ENCODE measurements around the gene HIF1A.
"Not testable (repeated sequence)": the region's sequence is repeated elsewhere in the genome, so short reads cannot be mapped to it uniquely, and the experiment has no call there.

HIF1A gene

GRCh38 chr14:61705017-61705416, 9.7 kb downstream of the HIF1A start:
- no peak overlapping the region for H3K27ac ChIP-seq (ENCODE audit: low read depth, low read length)

GRCh38 chr14:61706096-61706690, 10.9 kb downstream of the HIF1A start:
- no peaks in the 10 kb centered on the region for H3K9me2 ChIP-seq (replicated peaks; ENCODE audit: control insufficient read depth, low read length)
- H3K79me2 ChIP-seq (ENCODE audit: control insufficient read depth, low read length): peaks cover 96% of the 10 kb centered on the region
- H3K27ac ChIP-seq (ENCODE audit: low read depth, low read length): no peak overlapping the region
- H3K4me2 ChIP-seq (ENCODE audit: low read length): 0 out of 2 replicates have a peak overlapping the region, but pooled peaks have one; percentile 6
- TF ChIP-seq EZH2phosphoT487 (IDR thresholded peaks at IDR 0.05; ENCODE audit: borderline replicate concordance, low read length): no peak
- TF ChIP-seq, protein P1, sequence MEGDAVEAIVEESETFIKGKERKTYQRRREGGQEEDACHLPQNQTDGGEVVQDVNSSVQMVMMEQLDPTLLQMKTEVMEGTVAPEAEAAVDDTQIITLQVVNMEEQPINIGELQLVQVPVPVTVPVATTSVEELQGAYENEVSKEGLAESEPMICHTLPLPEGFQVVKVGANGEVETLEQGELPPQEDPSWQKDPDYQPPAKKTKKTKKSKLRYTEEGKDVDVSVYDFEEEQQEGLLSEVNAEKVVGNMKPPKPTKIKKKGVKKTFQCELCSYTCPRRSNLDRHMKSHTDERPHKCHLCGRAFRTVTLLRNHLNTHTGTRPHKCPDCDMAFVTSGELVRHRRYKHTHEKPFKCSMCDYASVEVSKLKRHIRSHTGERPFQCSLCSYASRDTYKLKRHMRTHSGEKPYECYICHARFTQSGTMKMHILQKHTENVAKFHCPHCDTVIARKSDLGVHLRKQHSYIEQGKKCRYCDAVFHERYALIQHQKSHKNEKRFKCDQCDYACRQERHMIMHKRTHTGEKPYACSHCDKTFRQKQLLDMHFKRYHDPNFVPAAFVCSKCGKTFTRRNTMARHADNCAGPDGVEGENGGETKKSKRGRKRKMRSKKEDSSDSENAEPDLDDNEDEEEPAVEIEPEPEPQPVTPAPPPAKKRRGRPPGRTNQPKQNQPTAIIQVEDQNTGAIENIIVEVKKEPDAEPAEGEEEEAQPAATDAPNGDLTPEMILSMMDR (IDR thresholded peaks at IDR 0.05; ENCODE audit: low read depth, low read length, poor library complexity, severe bottlenecking): no peak
- peaks cover 86% of the 10 kb centered on the region for H3K4me1 ChIP-seq (ENCODE audit: control insufficient read depth, low read length)
- H3K27me3 ChIP-seq (ENCODE audit: control insufficient read depth, low read length): no peaks in the 10 kb centered on the region
- H3K9me3 ChIP-seq (ENCODE audit: control insufficient read depth, insufficient read depth, low read length): peaks cover 12% of the 10 kb centered on the region; the same call in 1 of the 2 replicates
- H3F3A ChIP-seq (ENCODE audit: control insufficient read depth, insufficient read depth): peaks cover 30% of the 10 kb centered on the region
- peaks cover 23% of the 10 kb centered on the region for H4K20me1 ChIP-seq (ENCODE audit: control insufficient read depth, insufficient read depth, low read depth, low read length)
- peaks cover 42% of the 10 kb centered on the region for H3K36me3 ChIP-seq (ENCODE audit: control insufficient read depth, low read length)
- H3K4me3 ChIP-seq (ENCODE audit: low read length): 0 out of 2 replicates have a peak overlapping the region, but pooled peaks have one; percentile 7

More at GRCh38 chr14:61705017-61705416, 9.7 kb downstream of the HIF1A start:
- peaks cover 51% of the 10 kb centered on the region for H3K36me3 ChIP-seq (ENCODE audit: control insufficient read depth, low read length)
- TF ChIP-seq, protein P1 (IDR thresholded peaks at IDR 0.05; ENCODE audit: low read depth, low read length, poor library complexity, severe bottlenecking): no peak
- no peak for TF ChIP-seq EZH2phosphoT487 (IDR thresholded peaks at IDR 0.05; ENCODE audit: borderline replicate concordance, low read length)
- H3K4me1 ChIP-seq (ENCODE audit: control insufficient read depth, low read length): peaks cover 86% of the 10 kb centered on the region
- peaks cover 96% of the 10 kb centered on the region for H3K79me2 ChIP-seq (ENCODE audit: control insufficient read depth, low read length)
- H3K9me3 ChIP-seq (ENCODE audit: control insufficient read depth, insufficient read depth, low read length): peaks cover 12% of the 10 kb centered on the region; the same call in 1 of the 2 replicates
- H3F3A ChIP-seq (ENCODE audit: control insufficient read depth, insufficient read depth): peaks cover 25% of the 10 kb centered on the region
- peak overlapping the region; percentile 3; the same call in 1 of the 2 replicates for H3K4me2 ChIP-seq (ENCODE audit: low read length)
- no peaks in the 10 kb centered on the region for H3K9me2 ChIP-seq (replicated peaks; ENCODE audit: control insufficient read depth, low read length)
- no peaks in the 10 kb centered on the region for H3K27me3 ChIP-seq (ENCODE audit: control insufficient read depth, low read length)
- H4K20me1 ChIP-seq (ENCODE audit: control insufficient read depth, insufficient read depth, low read depth, low read length): peaks cover 26% of the 10 kb centered on the region
- no peak overlapping the region for H3K4me3 ChIP-seq (ENCODE audit: low read length)

DNA sequence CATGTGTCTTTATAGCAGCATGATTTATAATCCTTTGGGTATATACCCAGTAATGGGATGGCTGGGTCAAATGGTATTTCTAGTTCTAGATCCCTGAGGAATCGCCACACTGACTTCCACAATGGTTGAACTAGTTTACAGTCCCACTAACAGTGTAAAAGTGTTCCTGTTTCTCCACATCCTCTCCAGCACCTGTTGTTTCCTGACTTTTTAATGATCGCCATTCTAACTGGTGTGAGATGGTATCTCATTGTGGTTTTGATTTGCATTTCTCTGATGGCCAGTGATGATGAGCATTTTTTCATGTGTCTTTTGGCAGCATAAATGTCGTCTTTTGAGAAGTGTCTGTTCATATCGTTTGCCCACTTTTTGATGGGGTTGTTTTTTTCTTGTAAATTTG, 12.5 kb downstream of the HIF1A start:
- not testable (repeated sequence) for H3K27me3 ChIP-seq (ENCODE audit: control insufficient read depth, low read length); H3K4me3 ChIP-seq (ENCODE audit: low read length); H3K27ac ChIP-seq (ENCODE audit: low read depth, low read length); H3K9me2 ChIP-seq (replicated peaks; ENCODE audit: control insufficient read depth, low read length); H3K4me2 ChIP-seq (ENCODE audit: low read length)
- peaks cover 89% of the 10 kb centered on the region for H3K4me1 ChIP-seq (ENCODE audit: control insufficient read depth, low read length)
- peaks cover 32% of the 10 kb centered on the region for H4K20me1 ChIP-seq (ENCODE audit: control insufficient read depth, insufficient read depth, low read depth, low read length)
- H3K36me3 ChIP-seq (ENCODE audit: control insufficient read depth, low read length): peaks cover 43% of the 10 kb centered on the region
- peaks cover 12% of the 10 kb centered on the region; the same call in 1 of the 2 replicates for H3K9me3 ChIP-seq (ENCODE audit: control insufficient read depth, insufficient read depth, low read length)
- peaks cover 31% of the 10 kb centered on the region for H3F3A ChIP-seq (ENCODE audit: control insufficient read depth, insufficient read depth)
- peaks cover 96% of the 10 kb centered on the region for H3K79me2 ChIP-seq (ENCODE audit: control insufficient read depth, low read length)

- Histone ChIP-seq H3K36me3 (ENCODE audit: control insufficient read depth, low read length) (peaks cover 38% of the 10 kb centered on the region), H4K20me1 (ENCODE audit: control insufficient read depth, insufficient read depth, low read depth, low read length) (peaks cover 38% of the 10 kb centered on the region), H3K79me2 (ENCODE audit: control insufficient read depth, low read length) (peaks cover 96% of the 10 kb centered on the region), H3K4me2 (ENCODE audit: low read length) (peak overlapping the region; percentile 44), H3K4me1 (ENCODE audit: control insufficient read depth, low read length) (peaks cover 89% of the 10 kb centered on the region), H3K9me3 (ENCODE audit: control insufficient read depth, insufficient read depth, low read length) (peaks cover 12% of the 10 kb centered on the region; the same call in 1 of the 2 replicates), H3F3A (ENCODE audit: control insufficient read depth, insufficient read depth) (peaks cover 29% of the 10 kb centered on the region)
- not testable (repeated sequence) for H3K27ac ChIP-seq (ENCODE audit: low read depth, low read length); H3K27me3 ChIP-seq (ENCODE audit: control insufficient read depth, low read length); H3K4me3 ChIP-seq (ENCODE audit: low read length); H3K9me2 ChIP-seq (replicated peaks; ENCODE audit: control insufficient read depth, low read length)
These were observed 13.4 kb downstream of the HIF1A start for GRCh38 chr14:61708693-61709092.
